GM21737 (cell line): ENCODE results near the gene MICA.
"Not testable (repeated sequence)": the region's sequence is repeated elsewhere in the genome, so short reads cannot be mapped to it uniquely, and the experiment has no call there.

ENCODE experiments used
- ATAC-seq: cut with Tn5 transposase; IDR thresholded peaks from one replicate; pipeline ENCODE4 v1.9.1; 2021; ENCODE audit warnings: mild to moderate bottlenecking, moderate library complexity; ENCODE audit not compliant: unreplicated experiment

Gene MICA

DNA sequence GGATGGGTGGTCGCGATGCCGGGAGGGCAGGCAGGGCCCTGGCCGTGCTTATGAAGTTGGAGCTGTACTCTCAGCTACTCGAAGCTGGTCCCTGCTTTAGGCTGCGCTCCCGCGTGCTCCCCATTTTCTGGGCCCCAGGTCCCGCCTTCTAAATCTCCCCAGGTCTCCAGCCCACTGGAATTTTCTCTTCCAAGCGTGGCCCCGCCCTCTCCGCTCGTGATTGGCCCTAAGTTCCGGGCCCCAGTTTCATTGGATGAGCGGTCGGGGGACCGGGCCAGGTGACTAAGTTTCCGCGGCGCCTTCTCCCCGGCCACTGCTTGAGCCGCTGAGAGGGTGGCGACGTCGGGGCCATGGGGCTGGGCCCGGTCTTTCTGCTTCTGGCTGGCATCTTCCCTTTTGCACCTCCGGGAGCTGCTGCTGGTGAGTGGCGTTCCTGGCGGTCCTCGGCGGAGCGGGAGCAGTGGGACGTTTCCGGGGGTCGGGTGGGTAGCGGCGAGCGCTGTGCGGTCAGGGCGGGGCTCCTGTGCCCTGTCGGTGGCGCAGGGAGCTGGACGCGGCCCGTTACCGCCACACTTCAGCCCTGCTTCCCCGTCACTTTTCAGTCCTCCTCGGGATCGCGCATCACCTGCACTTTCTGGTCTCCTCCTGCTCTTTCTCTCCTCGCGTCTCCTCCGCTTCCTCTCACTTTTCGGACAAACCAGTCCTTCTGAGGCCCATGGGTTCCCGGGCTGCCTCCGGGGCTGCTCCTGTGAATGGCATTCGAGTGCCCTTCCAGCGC, at the start of gene MICA:
TSS of gene MICA (plus strand) at position 313 of the 778 bp plus-strand sequence. CDS start at position 351, 38 bp downstream.
- peak; percentile 56 for ATAC-seq

DNA sequence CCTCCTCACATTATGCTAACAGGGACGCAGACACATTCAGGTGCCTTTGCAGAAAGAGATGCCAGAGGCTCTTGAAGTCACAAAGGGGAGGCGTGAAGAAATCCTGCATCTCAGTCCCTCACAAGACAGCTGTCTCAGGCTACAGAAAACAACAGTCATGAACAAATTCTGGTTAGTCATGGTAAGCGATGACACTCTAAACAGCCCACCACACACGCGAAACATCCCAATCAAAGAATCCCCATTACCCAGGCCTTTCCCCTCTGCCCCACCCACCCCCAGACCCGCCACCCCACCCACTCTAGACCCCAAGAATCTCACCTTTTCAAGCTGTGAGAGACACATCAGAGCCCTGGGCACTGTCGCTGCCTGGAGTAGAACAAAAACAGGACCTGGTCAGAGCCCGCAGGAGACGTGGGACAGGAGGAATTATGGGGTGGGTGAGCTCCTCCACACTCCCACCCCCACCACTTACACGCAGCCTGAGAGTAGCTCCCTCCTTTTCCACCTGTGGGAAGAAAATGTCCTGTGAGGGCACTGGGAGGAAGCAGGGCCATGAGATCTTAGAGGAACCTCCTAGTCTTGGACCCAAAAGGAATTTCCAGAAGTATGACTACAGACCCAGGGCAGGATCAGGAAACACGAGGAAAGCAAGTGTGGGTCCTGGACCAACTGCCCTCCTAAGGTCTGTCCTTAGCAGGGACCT, 49.1 kb upstream of the MICA start:
- ATAC-seq, result no peak

DNA sequence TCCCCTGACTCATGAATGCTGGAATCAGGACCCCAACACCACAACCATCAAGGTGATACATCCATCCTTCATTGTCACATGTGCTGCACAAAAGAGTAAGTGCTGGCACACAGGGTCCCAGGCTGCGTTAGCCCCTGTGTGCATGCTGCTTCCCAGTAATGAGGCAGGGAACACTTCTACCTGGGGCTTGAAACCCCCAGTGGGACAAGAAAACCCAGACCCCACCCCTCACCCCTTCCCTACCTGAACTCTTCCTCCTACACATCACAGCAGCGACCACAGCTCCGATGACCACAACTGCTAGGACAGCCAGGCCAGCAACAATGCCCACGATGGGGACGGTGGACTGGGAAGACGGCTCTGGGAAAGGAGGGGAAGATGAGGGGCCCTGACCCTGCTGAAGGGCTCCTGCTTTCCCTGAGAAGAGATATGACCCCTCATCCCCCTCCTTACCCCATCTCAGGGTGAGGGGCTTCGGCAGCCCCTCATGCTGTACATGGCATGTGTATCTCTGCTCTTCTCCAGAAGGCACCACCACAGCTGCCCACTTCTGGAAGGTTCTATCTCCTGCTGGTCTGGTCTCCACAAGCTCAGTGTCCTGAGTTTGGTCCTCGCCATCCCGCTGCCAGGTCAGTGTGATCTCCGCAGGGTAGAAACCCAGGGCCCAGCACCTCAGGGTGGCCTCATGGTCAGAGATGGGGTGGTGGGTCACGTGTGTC, 48.4 kb upstream of the MICA start:
- ATAC-seq, result no peak

DNA sequence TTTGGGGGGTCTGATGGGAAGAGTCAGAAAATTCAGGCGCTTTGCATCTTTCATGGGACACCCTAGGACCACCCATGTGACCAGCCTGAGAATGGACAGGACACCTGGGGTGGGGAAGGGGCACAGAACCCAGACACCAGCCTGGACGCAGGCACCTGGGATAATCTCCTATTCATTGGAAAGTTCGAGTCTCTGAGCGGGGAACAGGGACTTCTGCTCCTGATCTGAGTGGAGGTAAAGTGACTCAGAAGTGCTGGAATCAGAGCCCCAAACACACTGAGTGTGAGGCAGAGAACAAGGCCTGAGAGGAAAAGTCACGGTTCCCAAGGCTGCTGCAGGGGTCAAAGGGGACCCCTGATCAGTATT, 47.8 kb upstream of the MICA start:
- ATAC-seq, result no peak

DNA sequence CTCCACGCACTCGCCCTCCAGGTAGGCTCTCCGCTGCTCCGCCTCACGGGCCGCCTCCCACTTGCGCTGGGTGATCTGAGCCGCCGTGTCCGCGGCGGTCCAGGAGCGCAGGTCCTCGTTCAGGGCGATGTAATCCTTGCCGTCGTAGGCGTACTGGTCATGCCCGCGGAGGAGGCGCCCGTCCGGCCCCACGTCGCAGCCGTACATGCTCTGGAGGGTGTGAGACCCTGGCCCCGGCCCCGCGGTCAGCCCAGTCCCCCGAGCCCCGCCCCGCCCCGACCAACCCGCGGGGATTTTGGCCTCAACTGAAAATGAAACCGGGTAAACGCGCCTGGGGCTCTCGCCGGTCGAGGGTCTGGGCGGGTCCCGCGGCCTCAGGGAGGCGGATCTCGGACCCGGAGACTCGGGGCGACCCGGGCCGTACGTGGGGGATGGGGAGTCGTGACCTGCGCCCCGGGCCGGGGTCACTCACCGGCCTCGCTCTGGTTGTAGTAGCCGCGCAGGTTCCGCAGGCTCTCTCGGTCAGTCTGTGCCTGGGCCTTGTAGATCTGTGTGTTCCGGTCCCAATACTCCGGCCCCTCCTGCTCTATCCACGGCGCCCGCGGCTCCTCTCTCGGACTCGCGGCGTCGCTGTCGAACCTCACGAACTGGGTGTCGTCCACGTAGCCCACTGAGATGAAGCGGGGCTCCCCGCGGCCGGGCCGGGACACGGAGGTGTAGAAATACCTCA, 47.0 kb upstream of the MICA start:
- no peak for ATAC-seq

DNA sequence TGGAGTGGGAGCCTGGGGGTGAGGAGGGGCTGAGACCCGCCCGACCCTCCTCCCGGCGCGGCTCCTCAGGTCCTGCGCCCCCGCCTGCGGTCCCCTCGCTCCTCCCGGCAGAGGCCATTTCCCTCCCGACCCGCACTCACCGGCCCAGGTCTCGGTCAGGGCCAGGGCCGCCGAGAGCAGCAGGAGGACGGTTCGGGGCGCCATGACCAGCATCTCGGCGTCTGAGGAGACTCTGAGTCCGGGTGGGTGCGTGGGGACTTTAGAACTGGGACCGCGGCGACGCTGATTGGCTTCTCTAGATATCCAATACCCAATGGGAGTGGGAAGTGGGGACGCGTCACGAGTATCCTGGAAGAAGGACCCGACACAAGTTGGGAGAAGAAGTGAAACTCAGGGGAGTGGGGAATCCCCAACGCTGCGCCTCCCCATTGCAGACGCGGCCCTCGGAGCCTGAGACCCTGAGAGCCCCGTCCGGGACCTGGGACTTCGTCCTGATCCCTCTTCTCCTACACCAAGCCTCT, 46.4 kb upstream of the MICA start, which contains the start of gene HLA-B:
TSS of gene HLA-B (minus strand) at position 234 of the 521 bp plus-strand sequence. CDS start at position 213, 21 bp downstream.
- peak; percentile 72 for ATAC-seq

DNA sequence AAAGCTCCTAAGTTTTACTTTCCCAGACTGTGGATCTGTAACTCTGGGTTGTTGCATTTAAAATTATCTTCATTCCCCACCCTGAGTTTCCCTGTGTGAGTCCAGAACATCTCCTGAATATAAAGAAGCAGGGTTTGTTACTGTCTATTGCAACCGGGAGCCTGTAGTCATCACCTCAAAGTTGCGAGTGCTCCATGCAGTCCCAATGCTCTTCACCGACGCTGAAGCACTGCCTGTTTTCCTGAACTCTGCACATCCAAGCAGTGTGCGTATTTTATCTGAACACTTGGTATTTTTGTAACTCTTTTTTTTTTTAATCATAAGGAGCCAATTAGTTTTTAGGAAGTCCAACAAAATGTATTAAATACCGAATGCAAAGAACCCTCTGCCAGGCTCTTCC, 45.5 kb upstream of the MICA start:
- ATAC-seq, result no peak

DNA sequence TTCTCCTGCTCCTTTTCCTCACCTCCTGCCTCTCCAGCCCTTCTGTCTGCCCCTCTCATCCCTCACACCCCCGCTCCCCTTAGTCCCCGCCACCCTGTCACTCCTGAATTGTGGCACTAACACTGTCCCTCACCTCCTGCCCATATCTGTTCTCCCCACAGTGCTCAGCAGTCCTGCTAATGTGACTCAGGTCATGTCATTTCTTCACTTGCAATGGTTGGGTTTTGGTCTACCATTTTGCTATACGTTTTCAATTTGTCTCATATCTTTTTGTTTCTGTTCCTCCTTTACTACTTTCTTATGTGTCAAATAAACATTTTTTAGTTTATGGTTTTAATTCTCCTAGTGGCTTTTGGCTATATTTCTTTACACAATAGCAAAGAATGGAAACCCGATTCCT, 45.1 kb upstream of the MICA start:
- ATAC-seq, result no peak

DNA sequence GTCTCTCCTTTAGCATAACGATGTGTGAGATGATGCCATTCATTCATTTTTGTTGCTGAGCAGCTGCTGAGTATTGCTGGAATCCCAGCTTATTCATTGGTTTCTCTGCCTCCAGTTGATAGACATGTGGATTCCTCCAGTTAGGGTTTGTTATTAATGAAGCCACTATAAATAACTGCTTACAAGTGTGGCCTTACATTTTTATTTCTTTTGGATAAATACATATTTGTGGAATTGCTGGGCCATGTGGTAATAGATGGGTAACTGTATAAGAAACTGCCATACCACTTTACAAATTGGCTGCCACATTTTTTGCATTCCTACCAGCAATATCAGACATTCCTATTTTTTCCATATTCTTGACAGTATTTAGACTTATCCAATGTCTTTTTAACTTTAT, 43.8 kb upstream of the MICA start:
- no peak for ATAC-seq

DNA sequence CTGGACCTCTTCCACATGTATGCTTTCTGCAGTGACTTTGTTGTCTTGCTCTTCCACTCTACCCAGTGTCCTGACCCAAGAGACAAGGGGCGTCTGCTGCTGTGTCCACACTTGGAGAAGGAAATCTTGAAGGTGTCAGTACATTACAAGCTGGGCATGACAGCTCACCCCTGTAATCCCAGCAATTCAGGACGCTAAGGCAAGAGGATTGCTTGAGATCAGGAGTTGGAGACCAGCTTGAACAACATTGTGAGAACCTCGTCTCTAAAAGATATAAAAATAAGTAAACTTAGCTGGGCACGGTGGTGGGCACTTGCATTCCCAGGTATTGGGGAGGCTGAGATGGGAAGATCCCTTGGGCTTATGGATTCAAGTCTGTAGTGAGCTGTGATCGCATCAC, 40.6 kb upstream of the MICA start:
- no peak for ATAC-seq

DNA sequence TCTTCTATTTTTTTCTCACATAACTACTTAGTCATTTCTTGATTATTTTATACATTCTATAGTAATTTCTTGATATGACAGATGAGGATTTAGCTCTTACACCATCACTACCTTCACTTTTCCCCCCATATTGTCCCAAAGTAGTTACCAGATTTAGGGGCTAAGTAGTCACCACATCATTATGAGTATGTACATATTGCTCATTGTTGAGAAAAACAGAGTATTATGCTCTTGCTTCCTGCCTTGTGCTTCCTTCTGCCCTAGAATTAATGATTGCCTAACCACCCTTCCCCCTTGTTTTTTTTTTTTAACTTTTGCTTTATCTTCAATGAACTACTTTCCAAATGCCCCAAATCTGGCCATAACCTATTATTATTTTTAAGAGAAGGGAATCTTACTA, 39.6 kb upstream of the MICA start:
- no peak for ATAC-seq

DNA sequence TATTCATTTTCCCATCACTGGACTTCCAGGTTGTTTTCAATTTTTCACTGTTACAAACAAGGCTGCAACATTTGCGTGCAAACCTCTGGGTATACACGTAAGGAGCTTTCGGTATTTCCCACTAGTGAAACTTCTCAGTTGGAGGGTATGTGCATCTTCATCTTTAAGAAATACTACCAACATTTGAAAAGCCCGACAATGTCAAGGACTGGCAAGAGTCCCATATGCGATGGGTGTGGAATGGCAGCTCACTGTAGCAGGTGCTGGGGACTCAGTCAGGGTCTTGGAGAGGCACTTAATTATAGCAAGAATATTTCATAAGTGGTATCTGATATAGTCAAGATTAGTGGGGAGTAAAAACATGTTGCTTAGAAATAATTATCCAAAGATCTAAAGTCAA, 37.5 kb upstream of the MICA start:
- no peak for ATAC-seq

DNA sequence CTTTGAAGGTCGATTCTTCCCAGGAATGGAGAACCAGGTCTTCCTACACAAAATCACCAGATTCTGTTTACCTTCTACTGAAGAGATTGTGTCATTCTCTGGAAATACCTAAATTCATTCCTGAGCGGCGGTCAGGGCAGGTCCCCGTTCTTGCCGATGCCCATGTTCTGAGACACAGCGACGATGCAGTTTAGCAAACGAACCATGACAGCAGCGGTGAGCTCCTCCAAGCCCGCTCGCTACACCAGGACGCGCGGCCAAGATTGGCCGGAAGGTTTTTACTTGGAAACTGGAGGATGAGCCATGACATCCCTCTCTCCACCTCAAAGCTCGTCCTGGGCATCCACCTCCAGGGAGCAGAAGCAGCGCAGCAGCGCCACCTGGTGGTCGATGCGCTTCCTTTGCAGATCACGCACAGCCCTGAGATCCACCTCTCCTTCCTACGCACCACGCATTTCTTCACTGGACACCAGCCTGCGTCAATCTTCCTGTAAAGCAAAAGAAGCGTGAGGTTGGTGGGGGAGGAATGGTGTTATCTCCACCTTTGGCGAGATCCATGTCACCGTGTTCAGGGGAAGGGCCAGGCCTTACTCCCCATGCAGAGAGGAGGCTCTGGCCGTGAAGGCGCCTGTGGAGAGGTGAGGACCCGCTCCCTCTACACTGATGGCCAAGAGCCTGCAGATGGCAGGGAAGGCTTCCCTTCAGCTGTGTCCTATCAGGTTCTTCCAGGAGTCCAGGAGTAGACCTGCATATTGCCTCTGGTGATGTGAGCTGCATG, 36.5 kb upstream of the MICA start:
- ATAC-seq, result peak; percentile 89

DNA sequence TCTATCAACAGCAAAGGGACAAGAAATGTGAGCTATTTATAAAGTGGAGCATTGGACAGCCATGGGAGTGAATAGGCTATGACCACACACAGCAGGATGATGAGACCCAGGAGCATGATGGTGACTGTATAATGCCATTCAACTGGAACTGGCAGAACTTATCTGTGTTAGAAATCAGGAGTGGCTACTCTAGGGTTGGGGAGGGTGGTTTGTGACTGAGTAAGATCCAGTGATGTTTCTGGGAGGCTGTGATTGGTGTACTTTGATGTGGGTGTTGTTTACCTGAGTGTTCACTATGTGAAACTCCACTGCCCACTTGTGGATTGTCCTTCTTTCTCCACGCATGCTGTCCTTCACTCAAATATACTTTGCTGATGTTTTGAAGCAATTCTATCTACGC, 34.9 kb upstream of the MICA start:
- ATAC-seq, result no peak

DNA sequence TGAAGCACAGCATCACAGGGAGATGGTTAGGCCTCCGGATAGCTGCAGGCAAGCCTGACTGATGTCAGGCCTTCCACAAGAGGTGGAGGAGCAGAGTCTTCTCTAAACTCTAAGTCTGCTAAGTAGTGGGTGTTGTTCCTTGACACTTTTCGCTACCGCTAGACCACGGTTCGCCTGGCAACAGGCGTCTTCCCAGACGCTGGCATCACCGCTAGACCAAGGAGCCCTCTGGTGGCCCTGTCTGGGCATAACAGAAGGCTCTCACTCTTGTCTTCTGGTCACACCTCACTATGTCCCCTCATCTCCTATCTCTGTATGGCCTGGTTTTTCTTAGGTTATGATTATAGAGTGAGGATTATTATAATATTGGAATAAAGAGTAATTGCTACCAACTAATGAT, 29.3 kb upstream of the MICA start:
- ATAC-seq, result not testable (repeated sequence)

DNA sequence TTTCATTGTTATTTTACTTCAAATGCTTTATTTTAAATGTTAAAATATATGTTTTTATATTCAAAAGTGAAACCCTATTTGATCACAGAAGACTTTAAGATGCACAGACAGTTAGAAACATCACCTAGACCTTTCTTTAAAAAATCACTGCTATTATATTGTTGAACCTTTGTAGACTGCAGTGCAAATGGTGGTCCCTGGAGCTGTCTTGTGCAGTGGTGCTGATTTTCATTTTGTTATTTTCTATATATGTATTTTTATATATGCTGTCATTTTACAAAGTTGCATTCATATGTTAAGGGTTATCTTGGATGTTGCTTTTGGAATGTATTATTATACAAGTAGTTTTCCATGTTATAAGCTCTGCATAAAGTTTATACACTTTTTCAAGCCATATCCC, 27.7 kb upstream of the MICA start:
- ATAC-seq, result no peak

DNA sequence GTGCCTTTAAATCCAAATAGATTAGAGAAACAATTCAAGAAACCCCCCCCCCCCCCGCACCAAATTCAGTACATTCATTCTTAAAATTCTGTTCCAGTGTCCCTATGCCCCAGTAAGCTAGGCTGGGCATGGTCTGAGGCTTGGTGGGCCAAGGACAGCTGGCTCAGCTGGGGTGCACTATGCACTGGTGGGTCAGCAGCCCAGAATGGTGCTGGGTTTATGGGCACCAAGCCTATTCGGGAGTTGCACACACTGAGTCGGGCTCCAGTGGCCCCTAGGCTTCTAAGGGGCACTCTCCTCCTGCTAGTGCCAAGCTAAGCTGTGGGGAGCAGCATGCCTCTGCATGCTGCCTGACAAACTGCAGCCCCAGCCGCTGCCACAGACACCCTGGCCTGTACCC, 26.4 kb upstream of the MICA start:
- ATAC-seq, result no peak

DNA sequence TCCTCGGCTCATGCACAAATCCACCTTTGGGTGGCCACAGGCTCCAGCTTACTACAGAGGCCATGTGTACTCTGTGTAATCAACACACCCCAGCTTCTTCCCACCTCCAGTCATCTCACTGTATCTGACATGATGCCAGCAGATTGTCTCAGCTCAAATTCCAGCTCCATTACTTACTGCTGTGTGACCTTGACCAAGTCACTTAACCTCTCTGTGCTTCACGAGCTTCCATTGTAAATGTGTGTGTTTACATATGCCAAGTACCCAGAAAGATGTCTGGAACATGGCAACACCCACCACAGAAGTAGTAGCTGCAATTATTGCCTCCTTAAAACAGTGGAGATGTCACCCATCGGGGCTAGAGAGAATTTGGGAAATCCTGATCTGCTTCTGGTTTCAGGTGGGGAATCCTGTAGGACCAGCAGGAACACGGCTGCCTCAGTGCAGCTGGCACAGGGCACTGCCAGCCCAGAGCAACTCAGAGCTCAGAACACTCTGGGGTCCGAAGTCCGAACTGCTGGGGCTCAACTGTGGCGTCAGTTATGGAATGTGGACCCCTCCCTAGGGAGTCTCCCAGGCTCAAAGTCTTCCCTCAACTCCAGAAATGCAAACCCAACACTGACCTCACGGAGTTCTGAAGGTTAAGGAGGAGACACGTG, 25.2 kb upstream of the MICA start:
- no peak for ATAC-seq

DNA sequence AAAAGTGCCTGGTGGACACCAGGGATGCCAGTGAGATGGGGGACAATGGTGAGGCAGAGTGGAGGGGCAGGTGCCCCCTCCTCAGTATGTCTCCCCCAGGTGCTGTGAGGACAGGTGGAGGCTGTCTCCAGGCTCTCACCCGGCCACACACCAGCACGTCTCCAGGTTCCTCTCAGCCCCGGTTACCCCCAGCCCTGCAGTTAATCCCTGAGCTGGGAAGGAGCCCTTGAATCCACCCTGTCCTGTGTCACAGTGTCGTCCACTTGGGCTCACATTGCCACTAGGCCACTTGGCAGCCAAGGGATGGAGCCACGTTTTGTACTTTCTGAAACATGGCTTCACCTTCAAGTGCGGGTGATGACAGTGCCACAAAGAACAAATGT, 24.7 kb upstream of the MICA start:
- ATAC-seq, result no peak

DNA sequence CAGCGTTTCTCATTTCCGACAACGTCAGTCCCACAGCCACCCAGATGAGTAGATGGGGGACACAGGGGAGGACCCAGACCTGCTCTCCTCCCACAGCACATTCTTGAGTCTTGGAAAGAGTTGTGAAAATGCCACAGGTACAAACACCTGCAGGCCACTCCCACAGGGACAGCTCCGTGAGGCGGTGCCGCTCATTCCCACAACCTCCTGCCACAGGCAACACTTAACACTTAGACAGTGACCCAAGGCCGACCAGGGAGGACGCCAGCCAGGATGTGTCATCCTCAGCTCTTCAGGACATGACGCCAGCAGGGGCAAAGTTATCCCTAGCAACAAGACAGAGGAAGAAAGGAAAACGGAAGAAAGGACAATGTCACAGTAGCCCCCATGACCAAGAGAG, 23.5 kb upstream of the MICA start:
- no peak for ATAC-seq
